Stimulated activated CD4-positive, alpha-beta T cell treated with anti-CD3 and anti-CD28 coated beads, Interleukin-12 subunit alpha, Interleukin-12 subunit beta, amount 100 ng/mL, for 4 hours (primary cell): ENCODE results near the gene OLA1.
"Not testable (repeated sequence)": the region's sequence is repeated elsewhere in the genome, so short reads cannot be mapped to it uniquely, and the experiment has no call there.

ENCODE experiments used
- DNase-seq: peaks from one replicate; pipeline ENCODE4 v3.0.0-alpha.2; 2020

OLA1 gene

DNA sequence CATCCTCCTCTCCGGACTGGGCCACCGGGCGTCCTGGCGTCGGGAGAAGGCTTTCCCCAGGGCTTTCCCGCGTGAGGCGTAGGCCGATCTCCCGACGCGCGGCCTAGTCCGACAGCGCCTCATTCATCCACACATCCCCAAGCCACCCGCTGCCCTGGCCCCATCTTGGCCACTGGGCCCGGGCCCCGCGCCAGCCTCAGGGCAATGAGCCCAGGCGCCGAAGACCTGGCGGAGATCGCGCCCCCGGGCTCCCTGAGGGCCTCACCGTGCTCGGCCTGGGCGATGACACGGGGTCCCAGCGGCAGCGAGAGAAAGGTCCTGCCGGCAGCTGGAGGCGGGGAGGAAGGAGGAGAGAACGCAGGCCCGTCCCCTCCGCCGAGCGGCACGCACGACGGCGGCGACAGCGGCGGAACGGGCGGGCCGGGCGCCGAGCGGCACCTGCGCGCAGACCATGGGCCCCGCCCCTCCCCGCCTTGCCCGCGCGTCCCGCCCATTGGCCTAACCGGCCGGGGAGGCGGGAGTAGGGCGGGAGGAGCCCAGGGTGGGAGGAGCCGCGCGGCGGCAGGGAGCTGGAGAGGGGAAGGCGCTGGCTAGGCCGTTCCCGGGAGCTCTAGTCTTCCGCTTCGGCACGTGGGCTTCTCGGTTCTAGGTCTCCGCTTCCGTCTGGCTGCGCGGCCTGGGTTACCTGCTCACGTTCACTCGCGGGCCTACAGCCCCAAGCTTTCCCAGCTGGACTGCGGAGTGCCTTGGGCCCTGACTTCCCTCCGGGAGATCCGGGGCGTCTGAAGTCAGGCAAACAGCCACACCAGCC is at the start of gene OLA1:
TSS of gene OLA1 (minus strand) at position 346 of the 811 bp plus-strand sequence. CDS start 1,717 bp downstream, outside the sequence.
- DNase-seq, result peak; percentile 98

DNA sequence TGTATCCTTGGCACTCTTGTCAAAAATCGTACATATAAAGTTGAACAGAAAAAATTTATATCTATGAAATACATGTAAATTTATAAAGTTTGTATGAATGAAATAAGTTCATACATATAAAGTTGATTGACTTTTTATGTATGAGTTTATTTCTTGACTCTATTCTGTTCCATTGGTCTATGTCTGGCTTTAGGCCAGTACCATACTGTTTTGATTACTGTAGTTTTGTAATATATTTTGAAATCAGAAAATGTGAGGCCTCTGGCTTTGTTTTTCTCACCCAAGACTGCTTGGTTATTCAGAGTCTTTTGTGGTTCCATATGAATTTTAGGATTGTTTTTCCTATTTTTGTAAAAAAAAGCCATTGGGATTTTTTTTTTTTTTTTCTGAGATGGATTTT is 44.6 kb upstream of the OLA1 start:
- DNase-seq, result no peak

DNA sequence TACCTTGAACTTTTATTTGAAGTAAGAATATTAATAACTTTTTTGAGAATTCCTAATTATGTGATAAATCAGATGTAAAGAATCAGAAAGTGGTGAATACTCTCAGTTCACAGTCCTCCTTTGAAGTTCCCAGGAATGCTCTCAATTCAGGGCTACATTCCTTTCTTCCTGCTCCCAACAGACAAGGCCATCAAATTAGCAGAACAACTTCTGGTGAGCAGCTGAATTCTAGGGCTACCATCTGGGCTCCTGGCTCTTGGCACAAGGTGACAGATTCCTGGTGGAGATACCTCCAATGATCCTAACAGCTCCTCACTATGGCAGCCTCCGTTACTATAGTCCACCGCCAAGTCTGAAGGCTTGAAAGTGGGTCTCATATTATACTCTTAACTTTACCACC is 37.8 kb upstream of the OLA1 start:
- DNase-seq, result no peak

DNA sequence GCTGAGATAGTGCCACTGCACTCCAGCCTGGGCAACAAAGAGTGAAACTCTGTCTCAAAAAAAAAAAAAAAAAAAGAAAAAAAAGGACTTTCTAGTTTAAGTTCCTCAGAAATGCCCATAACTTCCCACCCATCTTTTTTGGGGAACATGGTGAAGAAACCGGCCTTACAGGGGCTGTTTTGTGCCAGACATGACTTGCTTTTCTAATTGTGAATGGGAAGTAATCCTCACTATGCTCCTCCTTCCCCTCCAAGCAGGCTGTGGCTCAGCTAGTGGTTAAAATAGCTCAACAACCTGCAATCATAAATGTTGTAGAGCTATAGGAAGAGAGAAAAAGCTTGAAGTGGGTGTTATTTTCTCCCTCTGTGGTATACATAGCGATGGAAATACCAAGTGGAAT is 34.1 kb upstream of the OLA1 start:
- DNase-seq, result no peak

DNA sequence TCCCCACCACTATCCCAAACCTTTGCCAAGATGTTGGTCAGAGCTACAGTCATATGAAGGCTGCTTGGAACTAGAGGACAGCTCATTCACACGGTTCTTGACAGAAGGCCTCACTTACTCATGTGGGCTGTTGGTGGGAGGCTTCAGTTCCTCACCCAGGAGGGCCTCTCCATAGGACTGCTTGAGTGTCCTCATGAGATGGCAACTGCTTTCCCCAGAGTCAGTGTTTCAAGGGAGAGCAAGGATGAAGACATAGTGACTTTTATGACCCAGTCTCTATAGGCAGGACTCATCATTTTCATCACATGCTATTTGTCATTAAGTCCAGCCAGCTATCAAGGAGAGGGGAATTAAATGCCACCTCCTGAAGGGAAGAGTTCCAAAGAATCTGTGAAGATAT is 33.4 kb upstream of the OLA1 start:
- no peak for DNase-seq

DNA sequence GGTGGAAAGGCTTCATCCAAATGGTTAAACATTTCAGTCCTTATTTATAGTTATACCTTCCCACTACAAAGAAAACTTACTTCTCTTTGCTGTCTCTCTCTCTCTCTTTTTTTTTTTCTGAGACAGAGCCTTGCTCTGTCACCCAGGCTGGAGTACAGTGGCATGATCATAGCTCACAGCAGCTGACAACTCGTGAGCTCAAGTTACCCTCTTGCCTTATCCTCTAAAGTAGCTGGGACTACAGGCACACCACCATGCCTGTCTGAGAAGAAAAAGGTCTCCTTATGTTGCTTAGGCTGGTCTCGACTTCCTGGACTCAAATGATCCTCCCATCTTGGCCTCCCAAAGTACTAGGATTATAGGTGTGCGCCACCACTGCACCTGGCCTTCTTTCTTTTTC is 32.3 kb upstream of the OLA1 start:
- DNase-seq, result no peak

DNA sequence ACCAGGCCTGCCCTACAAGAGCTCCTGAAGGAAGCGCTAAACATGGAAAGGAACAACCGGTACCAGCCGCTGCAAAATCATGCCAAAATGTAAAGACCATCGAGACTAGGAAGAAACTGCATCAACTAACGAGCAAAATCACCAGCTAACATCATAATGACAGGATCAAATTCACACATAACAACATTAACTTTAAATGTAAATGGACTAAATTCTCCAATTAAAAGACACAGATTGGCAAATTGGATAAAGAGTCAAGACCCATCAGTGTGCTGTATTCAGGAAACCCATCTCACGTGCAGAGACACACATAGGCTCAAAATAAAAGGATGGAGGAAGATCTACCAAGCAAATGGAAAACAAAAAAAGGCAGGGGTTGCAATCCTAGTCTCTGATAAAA is 21.9 kb upstream of the OLA1 start:
- DNase-seq, result not testable (repeated sequence)

DNA sequence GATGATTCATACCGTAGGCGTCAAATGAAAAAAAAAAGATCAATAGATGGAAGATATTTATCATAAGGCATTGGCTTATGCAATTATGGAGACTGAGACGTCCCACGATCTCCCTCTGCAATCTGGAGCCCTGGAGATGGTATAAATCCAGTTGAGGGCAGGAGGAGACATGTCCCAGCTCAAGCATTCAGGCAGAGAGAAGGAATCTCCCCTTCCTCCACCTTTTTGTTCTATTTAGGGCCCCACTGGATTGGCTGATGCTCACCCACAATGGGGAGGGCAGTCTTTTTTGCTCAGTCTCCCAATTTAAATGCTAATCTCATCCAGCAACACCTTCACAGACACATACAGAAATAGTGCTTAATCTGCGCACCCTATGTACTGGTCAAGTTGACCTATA is 18.0 kb upstream of the OLA1 start:
- DNase-seq, result no peak

DNA sequence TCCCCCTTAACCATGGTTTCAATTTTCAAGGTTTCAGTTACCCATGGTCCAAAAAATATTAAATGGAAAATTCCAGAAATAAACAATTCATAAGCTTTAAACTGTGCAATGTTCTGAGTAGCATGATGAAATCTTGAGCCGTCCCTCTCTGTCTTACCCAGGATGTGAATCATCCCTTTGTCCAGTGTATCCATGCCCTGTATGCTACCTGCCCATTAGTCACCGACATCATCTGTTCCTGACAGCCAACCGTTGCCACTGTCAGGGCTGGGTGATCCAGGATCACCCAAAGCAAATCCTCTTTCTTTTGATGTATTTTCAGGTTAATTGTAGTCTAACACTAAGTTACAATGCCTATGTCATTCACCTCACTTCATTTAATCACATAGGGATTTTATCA is 15.7 kb upstream of the OLA1 start:
- DNase-seq, result no peak

DNA sequence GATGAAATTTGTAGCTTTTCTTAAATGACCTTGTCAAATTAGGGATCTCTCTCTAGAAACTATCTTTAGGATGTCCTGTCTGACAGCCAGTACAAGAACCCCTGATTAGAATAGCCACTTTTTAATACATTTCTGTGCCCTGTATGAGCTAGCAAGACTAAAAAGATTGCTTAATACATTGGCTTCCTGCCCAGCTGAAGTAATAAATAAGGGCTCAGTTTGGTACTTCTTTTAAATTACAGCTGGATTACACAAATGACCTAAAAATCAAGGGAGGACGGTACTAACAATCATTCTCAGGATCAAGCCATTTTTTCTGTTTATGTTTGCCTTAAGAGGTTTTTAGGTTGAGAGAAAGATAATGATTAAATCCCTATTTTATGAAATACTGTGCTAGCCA is 11.6 kb upstream of the OLA1 start:
- no peak for DNase-seq

DNA sequence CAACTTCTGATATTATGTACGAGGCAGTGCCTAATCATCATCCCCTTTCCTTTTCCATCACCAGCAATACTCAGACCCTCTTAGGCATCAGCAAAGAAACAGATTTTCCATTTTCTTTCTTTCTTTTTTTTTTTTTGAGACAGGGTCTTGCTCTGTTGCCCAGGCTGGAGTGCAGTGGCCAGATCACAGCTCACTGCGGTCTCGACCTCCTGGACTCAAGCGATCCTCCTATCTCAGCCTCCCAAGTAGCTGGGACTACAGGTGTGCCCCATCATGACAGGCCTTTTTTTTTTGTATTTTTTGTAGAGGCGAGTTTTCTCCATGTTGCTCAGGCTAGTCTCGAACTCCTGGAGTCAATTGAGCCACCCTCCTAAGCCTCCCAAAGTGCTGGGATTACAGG is 5.9 kb upstream of the OLA1 start:
- no peak for DNase-seq

DNA sequence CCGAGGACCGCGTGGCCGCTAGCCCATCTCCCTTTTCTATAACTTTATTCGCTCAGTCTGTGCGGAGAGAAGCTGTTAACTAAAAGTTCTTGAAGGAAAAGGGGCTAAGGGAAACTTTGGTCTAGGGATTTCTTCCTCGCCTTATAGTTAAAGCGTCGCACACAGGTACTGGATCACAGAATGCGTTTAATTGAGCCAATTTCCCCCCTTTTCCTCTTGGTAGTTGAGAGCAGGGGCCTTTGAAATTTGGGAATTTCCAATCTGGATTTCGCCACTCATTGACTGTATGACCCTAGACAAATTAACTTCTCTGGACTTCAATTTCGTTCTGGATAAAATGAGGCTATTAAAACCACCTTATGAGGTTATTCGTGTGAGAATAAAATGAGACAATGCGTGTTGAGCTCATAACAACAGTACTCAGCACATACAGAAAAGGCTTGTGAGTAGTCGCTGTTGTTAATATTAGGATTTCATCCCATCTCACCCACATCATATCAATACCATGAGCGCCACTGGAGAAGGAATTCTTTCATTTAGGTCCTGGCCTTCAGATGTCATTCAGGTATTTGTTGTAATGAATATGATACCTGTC is 763 bp upstream of the OLA1 start:
- no peak for DNase-seq

DNA sequence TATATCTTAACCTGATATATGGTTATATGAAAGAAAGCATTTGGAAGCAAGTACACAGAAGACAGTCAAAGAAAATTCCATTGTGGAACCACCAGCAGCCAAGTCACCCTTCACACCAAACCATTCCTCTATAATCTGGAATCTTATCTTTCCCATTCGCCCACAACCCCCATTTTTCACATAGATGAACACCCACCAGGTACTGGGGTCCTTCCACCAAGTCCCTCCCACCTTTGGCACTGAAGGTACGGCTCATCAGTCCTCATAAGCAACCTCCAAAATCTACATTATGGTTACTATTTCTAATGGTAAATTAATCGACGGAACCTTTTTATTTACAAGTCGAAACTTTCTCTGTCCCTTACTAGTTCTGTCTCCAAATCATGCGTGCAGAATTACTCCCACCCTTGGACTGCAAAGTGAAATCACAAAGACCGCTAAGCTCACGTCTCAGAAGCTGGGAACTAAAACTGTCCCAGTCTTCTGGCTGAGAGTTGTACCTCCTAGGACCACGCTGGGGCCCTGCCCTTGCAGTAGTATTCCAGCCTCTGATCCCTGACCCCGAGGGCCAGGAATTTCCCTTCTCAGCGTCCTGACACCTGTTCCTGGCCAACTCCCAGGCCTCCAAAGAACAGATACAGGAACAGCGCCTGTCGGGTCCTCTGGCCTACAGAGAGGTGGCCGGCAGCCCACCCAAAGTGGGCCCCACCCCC is 702 bp downstream of the OLA1 start:
- DNase-seq, result no peak

DNA sequence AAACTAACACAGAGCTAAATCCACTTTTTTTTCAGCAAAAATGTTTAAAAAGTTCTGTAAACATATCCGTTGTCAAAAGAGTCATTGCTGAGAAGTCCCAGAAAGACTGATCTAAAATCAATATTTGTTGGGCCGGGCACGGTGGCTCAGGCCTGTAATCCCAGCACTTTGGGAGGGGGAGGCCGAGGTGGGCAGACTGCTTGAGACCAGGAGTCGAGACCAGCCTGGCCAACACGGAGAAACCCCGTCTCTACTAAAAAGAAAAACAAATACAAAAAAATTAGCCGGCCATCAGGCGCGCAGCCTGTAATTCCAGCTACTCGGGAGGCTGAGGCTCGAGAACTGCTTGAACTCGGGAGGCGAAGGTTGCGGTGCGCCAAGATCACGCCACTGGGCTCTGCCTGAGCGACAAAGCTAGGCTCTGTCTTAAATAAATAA is 1.4 kb downstream of the OLA1 start:
- DNase-seq, result no peak

DNA sequence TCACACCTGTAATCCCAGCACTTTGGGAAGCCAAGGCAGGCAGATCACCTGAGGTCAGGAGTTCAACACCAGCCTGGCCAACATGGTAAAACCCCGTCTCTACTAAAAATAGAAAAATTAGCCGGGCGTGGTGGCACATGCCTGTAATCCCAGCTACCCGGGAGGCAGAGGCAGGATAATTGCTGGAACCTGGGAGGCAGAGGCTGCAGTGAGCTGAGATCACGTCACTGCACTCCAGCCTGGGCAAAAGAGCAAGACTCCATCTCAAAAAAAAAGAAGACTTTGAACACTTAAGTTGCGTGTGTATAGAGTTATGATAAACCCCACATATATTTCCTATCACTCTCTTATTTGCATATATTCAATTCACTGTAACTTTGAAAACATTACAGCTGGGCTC is 2.7 kb downstream of the OLA1 start:
- not testable (repeated sequence) for DNase-seq

DNA sequence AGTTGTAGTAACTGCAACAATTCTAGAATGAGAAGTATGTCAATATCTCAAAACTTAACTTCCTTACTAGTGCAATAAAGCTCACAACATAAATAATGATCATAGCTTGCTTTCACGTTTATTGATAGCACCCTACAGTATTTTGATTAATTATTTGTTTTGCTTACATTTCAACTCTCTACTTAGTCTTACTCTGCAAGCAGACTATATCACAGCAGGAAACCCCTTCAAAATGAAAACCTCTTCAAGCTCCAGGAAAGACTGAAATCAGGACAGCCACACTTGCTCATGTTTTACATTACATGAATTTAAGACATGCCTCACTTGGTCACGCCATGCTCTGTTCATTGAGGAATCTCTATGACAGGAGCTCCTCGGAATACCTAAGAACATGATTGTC is 3.3 kb downstream of the OLA1 start:
- DNase-seq, result no peak

DNA sequence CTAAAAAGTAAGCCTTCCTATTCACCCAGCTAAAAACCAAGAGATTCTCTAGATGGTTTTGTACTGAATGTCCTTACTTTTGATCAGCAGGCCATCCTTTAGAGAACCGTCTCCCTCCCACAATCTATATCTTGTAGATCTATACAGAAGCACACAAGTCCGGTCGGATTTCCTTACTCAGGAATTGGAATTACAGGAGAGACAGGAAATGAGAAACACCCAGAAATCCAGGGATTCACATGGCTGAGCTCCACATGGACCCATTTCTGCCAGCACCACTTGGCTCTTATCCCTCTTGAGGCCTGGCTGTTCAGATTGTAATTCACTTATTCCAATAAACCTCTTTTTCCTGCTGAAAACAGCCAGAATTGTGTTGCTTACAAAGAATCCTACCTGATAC is 4.5 kb downstream of the OLA1 start:
- DNase-seq, result no peak

DNA sequence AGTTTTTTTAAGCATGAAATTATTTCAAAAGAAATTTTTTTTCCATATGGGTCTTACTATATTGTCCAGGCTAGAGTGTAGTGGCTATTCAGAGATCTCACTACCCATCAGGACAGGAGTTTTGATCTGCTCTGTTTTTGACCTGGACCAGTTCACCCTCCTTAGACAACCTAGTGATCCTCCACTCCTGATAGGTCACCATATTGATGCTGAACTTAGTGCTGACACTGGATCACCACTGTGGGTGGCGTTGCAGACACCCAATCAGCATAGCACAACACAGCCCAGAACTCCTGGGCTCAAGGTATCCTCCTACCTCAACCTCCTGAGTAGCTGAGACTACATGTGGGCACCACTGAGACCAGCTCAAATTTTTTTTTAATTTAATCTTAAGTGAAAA is 8.2 kb downstream of the OLA1 start:
- DNase-seq, result no peak

DNA sequence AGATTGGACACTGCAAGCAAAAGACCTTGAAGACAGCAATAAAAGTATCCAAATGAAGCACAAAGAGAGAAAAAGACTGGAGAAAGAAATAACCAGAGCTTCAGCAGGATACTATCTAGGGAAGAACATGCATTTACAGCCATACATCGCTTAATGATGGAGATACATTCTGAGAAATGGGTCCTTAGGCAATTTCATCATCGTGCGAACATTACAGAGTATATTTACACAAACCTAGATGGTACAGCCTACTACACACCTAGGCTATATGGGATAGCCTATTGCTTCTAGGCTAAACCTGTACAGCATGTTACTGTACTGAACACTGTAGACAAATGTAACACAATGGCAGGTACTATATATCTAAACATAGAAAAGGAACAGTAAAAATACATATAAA is 11.9 kb downstream of the OLA1 start:
- DNase-seq, result no peak

DNA sequence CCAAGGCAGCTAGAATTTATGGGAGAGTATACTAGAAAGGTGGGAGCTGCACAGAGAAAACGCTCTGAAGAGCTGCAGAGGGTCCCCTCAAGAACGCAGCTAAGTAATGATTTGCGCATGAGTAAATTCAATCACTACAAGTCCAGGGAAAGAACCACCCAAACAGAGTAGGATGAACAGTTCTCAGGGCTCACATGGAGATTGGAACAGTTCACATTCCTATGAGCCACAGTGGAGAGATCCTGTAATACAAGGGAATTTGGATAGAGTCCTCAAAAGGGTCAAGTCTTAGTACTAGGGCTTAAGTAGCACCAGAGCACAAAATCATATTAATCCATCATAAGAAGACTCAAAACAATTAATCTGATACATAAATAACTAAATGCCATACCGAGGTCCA is 12.7 kb downstream of the OLA1 start:
- DNase-seq, result no peak

DNA sequence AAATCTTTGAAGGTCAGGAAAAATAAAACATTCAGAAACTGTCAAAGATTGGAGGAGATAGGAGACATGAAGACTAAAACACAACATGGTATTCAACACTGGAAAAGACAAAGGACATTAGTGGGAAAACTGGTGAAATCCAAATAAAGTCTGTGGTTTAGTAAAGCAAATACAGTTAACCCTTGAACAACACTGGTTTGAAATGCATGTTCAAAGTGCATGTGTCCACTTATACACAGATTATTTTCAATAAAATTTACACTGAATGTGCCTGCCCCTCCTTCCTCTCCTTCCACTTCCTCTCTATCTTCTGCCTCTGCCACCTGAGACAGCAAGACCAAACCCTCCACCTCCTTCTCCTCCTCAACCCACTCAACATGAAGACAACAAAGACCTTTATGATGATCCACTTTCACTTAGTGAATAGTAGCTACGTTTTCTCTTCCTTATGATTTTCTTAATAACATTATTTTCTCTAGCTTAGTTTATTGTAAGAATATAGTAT is 14.5 kb downstream of the OLA1 start:
- no peak for DNase-seq

DNA sequence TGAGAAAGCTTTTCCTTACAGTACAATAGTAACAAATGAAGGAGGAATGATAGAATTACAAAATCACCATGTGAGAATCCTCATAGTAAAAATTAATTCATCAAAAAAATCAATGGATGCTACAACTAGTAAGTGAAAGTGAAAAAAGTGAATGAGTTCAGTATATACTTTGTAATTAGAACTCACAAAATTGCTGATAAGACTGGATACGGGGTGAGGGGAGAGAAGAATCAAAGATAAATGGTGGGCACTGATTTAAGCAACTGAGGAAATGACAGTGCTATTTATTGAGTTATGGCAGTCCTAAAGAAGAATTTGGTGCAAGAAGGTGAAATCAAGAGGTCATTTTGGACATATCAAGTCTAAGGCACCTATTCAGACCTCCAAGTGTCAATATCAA is 20.6 kb downstream of the OLA1 start:
- DNase-seq, result no peak

DNA sequence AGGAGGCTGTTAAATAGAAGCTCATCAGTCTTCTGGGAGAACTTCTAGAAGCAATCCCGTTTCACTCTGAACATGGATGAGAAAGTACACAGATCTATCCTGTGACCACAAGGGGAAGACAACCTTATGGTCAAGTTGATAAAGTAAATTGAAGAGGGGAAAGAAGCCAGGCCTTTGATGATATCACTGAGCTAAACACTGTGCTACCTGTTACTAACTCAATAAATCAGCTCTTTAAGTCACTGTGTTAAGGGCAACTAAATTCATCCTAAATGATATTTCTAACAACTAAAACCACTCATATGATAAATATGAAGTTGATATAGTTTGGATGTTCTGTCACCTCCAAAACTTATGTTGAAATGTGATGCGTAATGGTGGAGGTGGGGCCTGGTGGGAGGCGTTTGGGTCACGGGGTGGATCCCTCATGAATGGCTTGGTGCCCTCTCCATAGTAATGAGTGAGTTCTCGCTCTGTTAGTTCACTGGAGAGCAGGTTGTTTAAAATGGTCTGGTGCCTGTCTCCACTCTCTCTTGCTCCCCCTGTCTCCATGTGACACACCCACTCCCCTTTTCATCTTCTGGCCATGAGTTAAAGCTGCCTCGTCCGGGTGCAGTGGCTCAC is 23.6 kb downstream of the OLA1 start:
- DNase-seq, result no peak

DNA sequence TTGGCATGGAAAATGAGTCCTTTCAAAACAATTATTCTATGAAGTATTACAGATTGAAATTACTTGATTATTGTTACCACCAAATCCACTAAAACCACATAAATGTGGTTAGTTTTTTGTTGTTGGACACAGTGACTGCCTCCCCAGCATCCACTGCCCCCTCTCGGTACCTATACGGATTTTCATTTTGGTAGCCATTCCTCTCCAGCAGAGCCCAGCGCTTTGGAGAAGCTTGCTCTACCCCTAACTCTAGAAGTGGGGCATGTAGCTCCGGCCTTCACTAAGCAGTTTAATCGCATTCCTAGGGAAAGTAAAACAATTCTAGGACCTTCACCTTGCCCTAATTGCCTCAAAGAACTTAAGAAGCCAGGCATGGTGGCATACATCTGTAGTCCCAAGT is 24.2 kb downstream of the OLA1 start:
- no peak for DNase-seq
